ENCODE results near the gene PRKCA.

DNA sequence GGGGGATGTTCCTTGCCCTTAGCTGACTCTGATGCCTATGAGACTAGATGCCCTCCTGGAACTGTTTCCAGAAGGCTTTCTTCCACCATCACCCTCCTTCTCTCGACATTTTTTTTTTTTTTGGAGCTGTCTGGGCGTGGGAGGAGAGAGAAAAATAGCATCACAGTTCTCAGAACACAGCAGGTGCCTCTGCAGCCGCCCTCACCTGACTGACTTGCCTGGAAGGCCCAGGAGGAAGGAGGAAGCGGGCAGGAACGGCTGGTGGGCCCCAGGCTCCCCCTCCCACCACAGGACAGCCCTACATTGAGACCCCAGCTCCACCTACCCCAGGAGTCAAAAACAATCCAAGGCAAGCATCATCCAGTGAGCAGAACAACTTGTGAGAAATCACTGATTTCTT, 512.2 kb downstream of the PRKCA start:
- TF ChIP-seq, protein P1, sequence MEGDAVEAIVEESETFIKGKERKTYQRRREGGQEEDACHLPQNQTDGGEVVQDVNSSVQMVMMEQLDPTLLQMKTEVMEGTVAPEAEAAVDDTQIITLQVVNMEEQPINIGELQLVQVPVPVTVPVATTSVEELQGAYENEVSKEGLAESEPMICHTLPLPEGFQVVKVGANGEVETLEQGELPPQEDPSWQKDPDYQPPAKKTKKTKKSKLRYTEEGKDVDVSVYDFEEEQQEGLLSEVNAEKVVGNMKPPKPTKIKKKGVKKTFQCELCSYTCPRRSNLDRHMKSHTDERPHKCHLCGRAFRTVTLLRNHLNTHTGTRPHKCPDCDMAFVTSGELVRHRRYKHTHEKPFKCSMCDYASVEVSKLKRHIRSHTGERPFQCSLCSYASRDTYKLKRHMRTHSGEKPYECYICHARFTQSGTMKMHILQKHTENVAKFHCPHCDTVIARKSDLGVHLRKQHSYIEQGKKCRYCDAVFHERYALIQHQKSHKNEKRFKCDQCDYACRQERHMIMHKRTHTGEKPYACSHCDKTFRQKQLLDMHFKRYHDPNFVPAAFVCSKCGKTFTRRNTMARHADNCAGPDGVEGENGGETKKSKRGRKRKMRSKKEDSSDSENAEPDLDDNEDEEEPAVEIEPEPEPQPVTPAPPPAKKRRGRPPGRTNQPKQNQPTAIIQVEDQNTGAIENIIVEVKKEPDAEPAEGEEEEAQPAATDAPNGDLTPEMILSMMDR (conservative IDR thresholded peaks at IDR 0.05; ENCODE audit: low read length): no peak
- TF ChIP-seq EZH2phosphoT487 (IDR thresholded peaks at IDR 0.05; ENCODE audit: borderline replicate concordance): no peak
